HTERT RPE-1 (cell line): ENCODE data around the gene ZSCAN18.

ENCODE experiments used
- in situ Hi-C: fragments of 300-500 bp; cut with MboI; formaldehyde crosslinking; loops from 4 replicates; pipeline ENCODE4 v1.14.3; 2020; ENCODE audit warnings: low sequenced_read_pairs

Gene ZSCAN18

GRCh38 chr19:58045411-58046050 is 52.5 kb downstream of the ZSCAN18 start:
- in situ Hi-C loops = no loop called here

GRCh38 chr19:58044886-58045285 is 53.1 kb downstream of the ZSCAN18 start:
- in situ Hi-C loops = no loop called here

GRCh38 chr19:58044391-58044790 is 53.6 kb downstream of the ZSCAN18 start:
- in situ Hi-C loops = no loop called here

GRCh38 chr19:58042495-58043340 is 55.3 kb downstream of the ZSCAN18 start:
- in situ Hi-C loops = no loop called here

GRCh38 chr19:58040751-58041525 is 57.1 kb downstream of the ZSCAN18 start:
- in situ Hi-C loops = no loop called here

GRCh38 chr19:58038688-58039204 is 59.3 kb downstream of the ZSCAN18 start:
- in situ Hi-C loops = no loop called here

- in situ Hi-C loops = no loop called here
Observed at GRCh38 chr19:58037927-58038687, 59.9 kb downstream of the ZSCAN18 start.

- in situ Hi-C loops = no loop called here
Observed at GRCh38 chr19:58035863-58036262, 62.2 kb downstream of the ZSCAN18 start.

GRCh38 chr19:58034477-58034793 is 63.6 kb downstream of the ZSCAN18 start:
- in situ Hi-C loops = no loop called here
